Karpas-422 (cell line): ENCODE measurements around the gene FAM187B. TPM values are rescaled to one million over a fixed set of nuclear protein-coding genes. Genes with fewer than 3 reads are reported as not detected.
"Not testable (repeated sequence)": the region's sequence is repeated elsewhere in the genome, so short reads cannot be mapped to it uniquely, and the experiment has no call there.

ENCODE experiments used
- DNase-seq: peaks from one replicate; pipeline ENCODE4 v3.0.0-alpha.2; 2015
- H2AFZ ChIP-seq: fragments of 200-600 bp; sonication (generic); 2 replicates; pipeline ENCODE4 v1.6.1; 2014; ENCODE audit warnings: antibody characterized with exemption, low read length, mixed read lengths
- H3K27ac ChIP-seq: fragments of 200-600 bp; sonication (generic); 2 replicates; pipeline ENCODE4 v1.5.1; 2014; ENCODE audit warnings: mild to moderate bottlenecking, low read length, moderate library complexity
- H3K27me3 ChIP-seq: fragments of 200-600 bp; sonication (generic); 2 replicates; pipeline ENCODE4 v1.6.1; 2014; ENCODE audit warnings: low read length, mixed read lengths
- H3K36me3 ChIP-seq: fragments of 200-600 bp; sonication (generic); 2 replicates; pipeline ENCODE4 v1.6.1; 2014; ENCODE audit warnings: low read length, mixed read lengths; ENCODE audit not compliant: insufficient read depth
- H3K4me1 ChIP-seq: fragments of 200-600 bp; sonication (generic); 2 replicates; pipeline ENCODE4 v1.6.1; 2014; ENCODE audit warnings: mild to moderate bottlenecking, low read length, mixed read lengths
- H3K4me2 ChIP-seq: fragments of 200-600 bp; sonication (generic); 2 replicates; pipeline ENCODE4 v1.6.1; 2014; ENCODE audit warnings: low read length, low read depth, mild to moderate bottlenecking; ENCODE audit not compliant: poor library complexity, severe bottlenecking
- H3K4me3 ChIP-seq: fragments of 200-600 bp; sonication (generic); 2 replicates; pipeline ENCODE4 v1.5.1; 2014; ENCODE audit warnings: mild to moderate bottlenecking, antibody characterized with exemption, low read length, mixed read lengths
- H3K79me2 ChIP-seq: fragments of 200-600 bp; sonication (generic); 2 replicates; pipeline ENCODE4 v1.6.1; 2014; ENCODE audit warnings: mild to moderate bottlenecking, low read length, mixed read lengths
- H3K9ac ChIP-seq: fragments of 200-600 bp; sonication (generic); 2 replicates; pipeline ENCODE4 v1.6.0; 2014; ENCODE audit warnings: low read length
- H3K9me2 ChIP-seq: fragments of 200-600 bp; sonication (generic), shearing (Covaris generic); replicated peaks from 2 replicates; pipeline ENCODE4 v1.6.0; 2014; ENCODE audit warnings: mild to moderate bottlenecking, low read length, moderate library complexity; ENCODE audit not compliant: insufficient read depth
- H3K9me3 ChIP-seq: fragments of 300-700, 200-600 bp; sonication (generic); 2 replicates; pipeline ENCODE4 v1.6.1; 2014; ENCODE audit warnings: low read length, mixed read lengths
- H4K20me1 ChIP-seq: fragments of 200-600 bp; sonication (generic); 2 replicates; pipeline ENCODE4 v1.6.1; 2014; ENCODE audit warnings: mild to moderate bottlenecking, antibody characterized with exemption, low read length, low read depth; ENCODE audit not compliant: insufficient read depth
- total RNA-seq: library from RNA; depleted of rRNA; stranded (reverse); fragments of >200 nt; shearing (Covaris generic); gene quantifications from 2 replicates; pipeline ENCODE4 v1.2.3, GENCODE V29; 2014; ENCODE audit warnings: low replicate concordance

The FAM187B gene
- total RNA-seq, 1 experiment from 2014 or later: not detected

GRCh38 chr19:35220973-35221590 is 7.5 kb downstream of the FAM187B start:
- not testable (repeated sequence) for H2AFZ ChIP-seq, H3K9ac ChIP-seq, H3K27ac ChIP-seq, H3K9me3 ChIP-seq, H3K79me2 ChIP-seq, H3K4me2 ChIP-seq, H3K9me2 ChIP-seq, H3K27me3 ChIP-seq, H4K20me1 ChIP-seq, H3K36me3 ChIP-seq, H3K4me3 ChIP-seq, DNase-seq
- peaks cover 15% of the 10 kb centered on the region for H3K4me1 ChIP-seq

- no peak overlapping the region for H3K9ac ChIP-seq
- no peak overlapping the region for H3K4me2 ChIP-seq
- no peak overlapping the region for H3K27ac ChIP-seq
- H3K9me3 ChIP-seq: peaks cover 2% of the 10 kb centered on the region; the same call in 1 of the 2 replicates
- no peaks in the 10 kb centered on the region for H3K27me3 ChIP-seq
- H3K4me3 ChIP-seq: no peak overlapping the region
- no peak for DNase-seq
- no peaks in the 10 kb centered on the region for H3K36me3 ChIP-seq
- H3K79me2 ChIP-seq: no peaks in the 10 kb centered on the region
- H2AFZ ChIP-seq: no peak overlapping the region
- H4K20me1 ChIP-seq: no peaks in the 10 kb centered on the region
- H3K9me2 ChIP-seq: no peaks in the 10 kb centered on the region
- peaks cover 15% of the 10 kb centered on the region for H3K4me1 ChIP-seq
Measured at GRCh38 chr19:35220315-35220921, 8.1 kb downstream of the FAM187B start.

DNA sequence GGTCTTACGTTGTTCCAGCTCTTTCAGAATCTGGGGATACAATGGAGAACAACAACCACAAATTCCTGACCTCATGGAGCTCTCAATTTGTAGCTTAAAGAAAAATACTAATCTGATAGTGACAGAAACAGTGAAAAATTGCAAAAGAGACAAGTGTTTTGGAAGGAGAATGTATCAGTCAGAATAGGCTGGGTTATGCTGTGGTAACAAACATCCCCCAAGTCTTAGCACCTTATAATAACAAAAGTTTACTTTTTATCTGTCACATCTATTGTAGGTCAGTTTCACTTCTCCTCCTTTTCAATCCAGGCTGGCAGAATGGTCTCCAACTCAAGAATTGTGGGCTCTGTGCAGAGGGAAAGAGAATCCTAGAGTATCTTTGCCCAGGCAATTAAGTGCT is 9.5 kb downstream of the FAM187B start:
- Histone ChIP-seq H3K36me3 (no peaks in the 10 kb centered on the region), H3K4me3 (no peak overlapping the region), H3K9me3 (peaks cover 2% of the 10 kb centered on the region; the same call in 1 of the 2 replicates), H4K20me1 (no peaks in the 10 kb centered on the region), H3K4me1 (peaks cover 20% of the 10 kb centered on the region), H2AFZ (no peak overlapping the region), H3K9ac (no peak overlapping the region), H3K9me2 (no peaks in the 10 kb centered on the region), H3K27me3 (no peaks in the 10 kb centered on the region), H3K27ac (no peak overlapping the region), H3K79me2 (no peaks in the 10 kb centered on the region), H3K4me2 (no peak overlapping the region)
- DNase-seq: no peak

DNA sequence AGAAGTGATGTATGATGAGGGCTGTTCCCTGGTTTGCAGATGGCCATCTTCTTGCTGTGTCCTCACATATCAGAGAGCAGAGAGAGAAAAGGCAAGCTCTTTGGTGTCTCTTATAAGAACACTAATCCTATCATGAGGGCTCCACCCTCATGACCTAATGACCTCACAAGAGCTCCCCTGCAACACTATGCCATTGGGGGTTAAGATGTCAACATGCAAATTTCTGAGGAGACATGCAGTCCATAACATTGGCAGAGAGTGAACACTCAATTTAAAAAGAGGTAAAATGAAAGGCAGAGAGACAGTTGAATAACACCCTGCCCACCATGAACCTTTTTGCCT is 10.9 kb downstream of the FAM187B start:
- Histone ChIP-seq H3K27ac (no peak overlapping the region), H3K9me2 (no peaks in the 10 kb centered on the region), H3K4me1 (peaks cover 27% of the 10 kb centered on the region), H3K27me3 (no peaks in the 10 kb centered on the region), H3K36me3 (no peaks in the 10 kb centered on the region), H3K4me2 (no peak overlapping the region), H3K9ac (no peak overlapping the region), H2AFZ (no peak overlapping the region), H4K20me1 (no peaks in the 10 kb centered on the region), H3K9me3 (peaks cover 2% of the 10 kb centered on the region; the same call in 1 of the 2 replicates), H3K4me3 (no peak overlapping the region), H3K79me2 (no peaks in the 10 kb centered on the region)
- no peak for DNase-seq

DNA sequence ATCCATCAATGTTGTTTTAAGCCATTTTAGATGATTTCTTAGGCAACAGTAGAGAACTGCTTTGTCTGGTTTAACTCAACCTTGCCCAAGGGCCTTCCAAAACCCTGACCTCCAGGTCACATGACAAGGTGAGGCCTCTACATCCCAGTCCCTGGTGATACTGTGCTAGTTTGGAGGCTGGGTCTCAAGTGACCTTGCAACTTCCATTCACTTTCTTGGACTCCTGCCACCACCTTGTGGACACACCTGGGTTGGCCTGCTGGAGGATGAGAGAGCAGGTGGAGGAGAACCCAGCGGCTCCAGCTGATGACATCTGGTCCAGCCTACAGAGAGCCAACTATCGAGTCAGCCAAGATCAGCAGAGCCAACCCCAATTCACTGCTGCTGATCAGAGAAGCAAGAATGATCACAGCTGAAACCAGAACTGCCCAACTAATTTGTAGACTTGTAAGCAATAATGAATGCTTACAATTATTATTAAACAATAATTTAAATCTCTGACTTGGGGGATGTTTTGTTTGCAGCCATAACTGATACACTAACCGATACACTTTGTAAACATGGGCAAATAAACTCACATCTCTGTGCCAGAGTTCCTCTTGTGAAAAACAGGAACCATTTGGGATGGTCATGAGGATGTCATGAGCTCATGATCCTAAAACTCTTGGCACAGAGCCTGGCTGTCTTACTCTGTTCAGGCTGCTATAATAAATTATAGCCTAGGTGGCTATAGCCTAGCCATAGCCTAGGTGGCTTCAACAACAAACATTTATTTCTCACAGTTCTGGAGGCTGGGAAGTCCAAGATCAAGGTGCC is 11.5 kb downstream of the FAM187B start:
- Histone ChIP-seq H4K20me1 (no peaks in the 10 kb centered on the region), H3K9me2 (no peaks in the 10 kb centered on the region), H3K27ac (no peak overlapping the region), H3K79me2 (no peaks in the 10 kb centered on the region), H3K9me3 (0 out of 2 replicates have a peak, but pooled peaks cover 2% of the 10 kb centered on the region), H3K27me3 (no peaks in the 10 kb centered on the region), H3K4me1 (peaks cover 21% of the 10 kb centered on the region), H3K4me2 (no peak overlapping the region), H3K9ac (no peak overlapping the region), H3K4me3 (no peak overlapping the region), H2AFZ (no peak overlapping the region), H3K36me3 (no peaks in the 10 kb centered on the region)
- DNase-seq: peak; percentile 75

DNA sequence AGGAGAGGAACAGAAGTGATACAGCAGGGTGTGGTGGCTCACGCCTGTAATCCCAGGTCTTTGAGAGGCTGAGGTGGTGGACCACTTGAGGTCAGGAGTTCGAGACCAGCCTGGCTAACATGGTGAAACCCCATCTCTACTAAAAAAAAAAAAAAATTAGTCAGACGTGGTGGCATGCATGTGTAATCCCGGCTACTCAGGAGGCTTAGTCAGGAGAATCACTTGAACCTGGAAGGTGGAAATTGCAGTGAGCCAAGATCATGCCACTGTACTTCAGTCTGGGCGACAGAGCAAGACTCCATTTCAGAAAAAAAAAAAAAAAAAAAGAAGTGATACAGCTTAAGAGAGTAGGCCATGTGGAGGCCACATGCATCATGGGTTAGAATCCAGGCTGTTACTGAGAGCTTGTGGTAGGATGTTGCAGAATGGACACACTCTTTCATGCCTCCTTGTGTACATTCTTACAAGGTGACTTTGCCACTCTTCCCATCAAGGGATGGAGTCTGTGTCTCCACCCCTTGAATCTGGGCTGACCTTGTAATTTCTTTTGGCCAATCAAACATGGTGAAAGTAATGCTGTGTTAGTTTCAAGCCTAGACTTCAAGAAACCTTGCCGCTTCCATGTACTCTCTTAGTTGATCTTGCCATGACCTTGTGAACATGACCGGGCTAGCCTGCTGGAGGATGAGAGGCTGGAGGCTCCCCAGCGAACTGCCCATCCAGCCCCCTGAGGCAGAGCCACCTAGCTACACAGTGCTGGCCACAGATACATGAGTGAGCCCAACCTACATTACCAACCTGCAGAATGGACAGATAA is 12.3 kb downstream of the FAM187B start:
- Histone ChIP-seq H3K27ac (no peak overlapping the region), H3K9ac (no peak overlapping the region), H3K79me2 (no peaks in the 10 kb centered on the region), H3K9me3 (0 out of 2 replicates have a peak, but pooled peaks cover 2% of the 10 kb centered on the region), H3K4me3 (no peak overlapping the region), H2AFZ (no peak overlapping the region), H3K4me1 (peaks cover 17% of the 10 kb centered on the region), H3K9me2 (no peaks in the 10 kb centered on the region), H3K4me2 (no peak overlapping the region), H4K20me1 (no peaks in the 10 kb centered on the region), H3K27me3 (no peaks in the 10 kb centered on the region), H3K36me3 (no peaks in the 10 kb centered on the region)
- DNase-seq: no peak

- H3K4me2 ChIP-seq: no peak overlapping the region
Measured at GRCh38 chr19:35214766-35215422, 13.6 kb downstream of the FAM187B start.

More at GRCh38 chr19:35214766-35215422, 13.6 kb downstream of the FAM187B start:
- Histone ChIP-seq H3K79me2 (no peaks in the 10 kb centered on the region), H3K9me2 (no peaks in the 10 kb centered on the region), H3K4me1 (peaks cover 17% of the 10 kb centered on the region), H3K4me3 (no peak overlapping the region), H2AFZ (no peak overlapping the region), H3K36me3 (no peaks in the 10 kb centered on the region), H4K20me1 (no peaks in the 10 kb centered on the region), H3K9me3 (0 out of 2 replicates have a peak, but pooled peaks cover 2% of the 10 kb centered on the region), H3K9ac (no peak overlapping the region), H3K27me3 (no peaks in the 10 kb centered on the region), H3K27ac (no peak overlapping the region)
- DNase-seq: no peak
